WTC11 (cell line): ENCODE results near the gene PRKAA2.

Experiments used
- ATF6 ChIP-seq: sonication (generic); formaldehyde crosslinking; IDR thresholded peaks from 2 replicates; pipeline ENCODE4 v1.8.1; 2023; ENCODE audit warnings: mild to moderate bottlenecking, missing genetic modification reagents
- GABPB1 ChIP-seq: sonication (generic); formaldehyde crosslinking; IDR thresholded peaks from 2 replicates; pipeline ENCODE4 v1.8.1; 2023; ENCODE audit warnings: mild to moderate bottlenecking, missing genetic modification reagents
- HMGXB4 ChIP-seq: sonication (generic); formaldehyde crosslinking; IDR thresholded peaks from 2 replicates; pipeline ENCODE4 v1.8.1; 2023; ENCODE audit warnings: mild to moderate bottlenecking, moderate library complexity, missing genetic modification reagents
- IRF2 ChIP-seq: sonication (generic); formaldehyde crosslinking; IDR thresholded peaks from 2 replicates; pipeline ENCODE4 v1.8.0; 2022; ENCODE audit warnings: low read depth, missing genetic modification reagents, borderline replicate concordance
- NFE2L1 ChIP-seq: sonication (generic); formaldehyde crosslinking; IDR thresholded peaks from 2 replicates; pipeline ENCODE4 v1.8.1; 2023; ENCODE audit warnings: missing genetic modification reagents
- NR2C2 ChIP-seq: sonication (generic); formaldehyde crosslinking; IDR thresholded peaks from 2 replicates; pipeline ENCODE4 v1.8.0; 2022; ENCODE audit warnings: mild to moderate bottlenecking, missing genetic modification reagents
- TF ChIP-seq, protein P1 (sequence below): fragments of 200-600 bp; IDR thresholded peaks from 2 replicates; pipeline ENCODE4 v1.8.0; 2022; ENCODE audit warnings: antibody characterized with exemption
- TF ChIP-seq, protein P2 (sequence below): sonication (generic); formaldehyde crosslinking; IDR thresholded peaks from 2 replicates; pipeline ENCODE4 v1.8.1; 2023; ENCODE audit warnings: mild to moderate bottlenecking, missing genetic modification reagents, moderate library complexity

- TF ChIP-seq, protein P1, sequence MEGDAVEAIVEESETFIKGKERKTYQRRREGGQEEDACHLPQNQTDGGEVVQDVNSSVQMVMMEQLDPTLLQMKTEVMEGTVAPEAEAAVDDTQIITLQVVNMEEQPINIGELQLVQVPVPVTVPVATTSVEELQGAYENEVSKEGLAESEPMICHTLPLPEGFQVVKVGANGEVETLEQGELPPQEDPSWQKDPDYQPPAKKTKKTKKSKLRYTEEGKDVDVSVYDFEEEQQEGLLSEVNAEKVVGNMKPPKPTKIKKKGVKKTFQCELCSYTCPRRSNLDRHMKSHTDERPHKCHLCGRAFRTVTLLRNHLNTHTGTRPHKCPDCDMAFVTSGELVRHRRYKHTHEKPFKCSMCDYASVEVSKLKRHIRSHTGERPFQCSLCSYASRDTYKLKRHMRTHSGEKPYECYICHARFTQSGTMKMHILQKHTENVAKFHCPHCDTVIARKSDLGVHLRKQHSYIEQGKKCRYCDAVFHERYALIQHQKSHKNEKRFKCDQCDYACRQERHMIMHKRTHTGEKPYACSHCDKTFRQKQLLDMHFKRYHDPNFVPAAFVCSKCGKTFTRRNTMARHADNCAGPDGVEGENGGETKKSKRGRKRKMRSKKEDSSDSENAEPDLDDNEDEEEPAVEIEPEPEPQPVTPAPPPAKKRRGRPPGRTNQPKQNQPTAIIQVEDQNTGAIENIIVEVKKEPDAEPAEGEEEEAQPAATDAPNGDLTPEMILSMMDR = no peak
- TF ChIP-seq, protein P2, sequence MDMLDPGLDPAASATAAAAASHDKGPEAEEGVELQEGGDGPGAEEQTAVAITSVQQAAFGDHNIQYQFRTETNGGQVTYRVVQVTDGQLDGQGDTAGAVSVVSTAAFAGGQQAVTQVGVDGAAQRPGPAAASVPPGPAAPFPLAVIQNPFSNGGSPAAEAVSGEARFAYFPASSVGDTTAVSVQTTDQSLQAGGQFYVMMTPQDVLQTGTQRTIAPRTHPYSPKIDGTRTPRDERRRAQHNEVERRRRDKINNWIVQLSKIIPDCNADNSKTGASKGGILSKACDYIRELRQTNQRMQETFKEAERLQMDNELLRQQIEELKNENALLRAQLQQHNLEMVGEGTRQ (CRISPR knock-in tag) = no peak
- TF ChIP-seq IRF2 (CRISPR knock-in tag) (no peak), ATF6 (CRISPR knock-in tag) (no peak), NFE2L1 (CRISPR knock-in tag) (no peak), HMGXB4 (CRISPR knock-in tag) (no peak), NR2C2 (CRISPR knock-in tag) (no peak), GABPB1 (CRISPR knock-in tag) (no peak)
Observed at GRCh38 chr1:56707379-56707778, 62.3 kb downstream of the PRKAA2 start.
